Posterior vena cava (tissue), 2 donors: Measurements from ENCODE around the gene FAM168A. TPM values are rescaled to one million over a fixed set of nuclear protein-coding genes. Genes with fewer than 3 reads are reported as not detected.

ENCODE experiments used
- DNase-seq: peaks from one replicate; pipeline ENCODE4 v3.0.0-alpha.2; 2020; ENCODE audit warnings: low spot score
- intact Hi-C, 2 donors: fragments of 100-400 bp; cut with DNase I; formaldehyde crosslinking; loops; one replicate each; pipeline versions ENCODE4 v1.14.1 to v1.14.2; 2022 to 2023
- total RNA-seq, 2 donors: library from RNA; stranded (reverse); fragmentation: NEBNext Ultra II Directional; extraction: Animal tissue kit (Norgen Biotek cat#: 25700); gene quantifications; one replicate each; pipeline ENCODE4 v1.2.1, GENCODE V29; 2021
- donor health status: DM: yes; HTN: yes; CAD: no.
- donor health status: DM: yes; HTN: yes; CAD: no.

The FAM168A gene
- total RNA-seq, 2 donors from 2014 or later: 32.7 to 38.3 TPM

DNA sequence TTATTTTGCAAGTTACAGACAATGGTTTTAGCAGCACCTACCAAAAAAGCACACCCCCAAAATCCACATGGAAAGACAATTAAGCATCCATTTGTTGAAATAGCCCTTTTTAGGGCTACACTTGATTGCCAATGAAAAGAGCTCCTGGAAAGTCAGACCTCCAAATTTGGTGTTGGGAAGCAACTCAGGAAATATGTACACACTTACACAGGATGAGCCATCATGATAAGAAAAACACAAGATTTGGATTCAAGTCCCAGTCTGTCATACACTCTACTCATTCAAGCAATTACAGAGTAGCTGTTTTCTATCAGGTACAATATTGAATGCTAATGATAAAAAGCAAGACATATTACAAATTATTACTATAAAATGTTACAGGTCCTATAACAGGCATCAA, 31.5 kb downstream of the FAM168A start:
- no peak for DNase-seq
- intact Hi-C loops: no loop called here

- intact Hi-C loops: no loop called here
- no peak for DNase-seq
Measured at GRCh38 chr11:73565804-73566203, 32.1 kb downstream of the FAM168A start.

DNA sequence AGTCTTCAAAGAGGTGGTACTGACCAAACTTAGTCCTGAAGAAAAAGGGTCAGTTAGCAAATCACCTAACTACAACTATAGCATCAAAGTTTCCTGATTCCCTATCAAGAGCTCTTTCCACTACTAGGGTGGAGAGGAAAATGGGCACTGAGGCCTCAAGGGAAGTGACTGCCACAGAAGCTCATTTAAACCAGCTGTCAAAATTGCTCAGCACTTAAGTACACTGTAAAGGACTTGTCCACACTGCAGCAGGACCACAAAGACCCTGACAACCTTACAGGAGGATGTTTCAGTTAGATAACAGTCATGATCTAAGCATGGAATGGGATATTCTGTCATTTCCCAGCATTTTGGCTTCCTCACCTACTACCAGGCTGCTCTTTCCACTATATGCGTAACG, 33.0 kb downstream of the FAM168A start:
- intact Hi-C loops: no loop called here
- DNase-seq: no peak

- no peak for DNase-seq
- intact Hi-C loops: no loop called here
Measured at GRCh38 chr11:73563539-73564200, 34.2 kb downstream of the FAM168A start.

DNA sequence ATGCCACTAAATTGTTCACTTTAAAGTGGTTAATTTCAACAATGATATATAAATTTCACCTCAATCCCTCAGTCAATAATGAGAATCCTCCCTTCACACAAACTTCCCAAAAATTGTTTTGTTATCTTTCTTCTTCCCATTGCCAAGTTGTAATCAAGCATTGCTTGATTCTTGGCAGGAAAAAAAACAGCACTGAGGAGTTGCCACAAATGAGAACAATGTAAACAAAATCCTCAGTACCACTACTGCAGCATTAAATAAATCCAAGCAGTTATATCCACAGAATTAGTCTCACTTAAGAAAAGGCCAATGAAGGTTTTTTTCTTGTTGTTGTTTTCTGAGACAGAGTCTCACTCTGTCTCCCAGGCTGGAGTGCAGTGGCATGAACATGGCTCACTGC, 38.2 kb downstream of the FAM168A start:
- no peak for DNase-seq
- intact Hi-C loops: no loop called here

GRCh38 chr11:73556966-73557365, 40.9 kb downstream of the FAM168A start:
- DNase-seq: no peak
- intact Hi-C loops: no loop called here

DNA sequence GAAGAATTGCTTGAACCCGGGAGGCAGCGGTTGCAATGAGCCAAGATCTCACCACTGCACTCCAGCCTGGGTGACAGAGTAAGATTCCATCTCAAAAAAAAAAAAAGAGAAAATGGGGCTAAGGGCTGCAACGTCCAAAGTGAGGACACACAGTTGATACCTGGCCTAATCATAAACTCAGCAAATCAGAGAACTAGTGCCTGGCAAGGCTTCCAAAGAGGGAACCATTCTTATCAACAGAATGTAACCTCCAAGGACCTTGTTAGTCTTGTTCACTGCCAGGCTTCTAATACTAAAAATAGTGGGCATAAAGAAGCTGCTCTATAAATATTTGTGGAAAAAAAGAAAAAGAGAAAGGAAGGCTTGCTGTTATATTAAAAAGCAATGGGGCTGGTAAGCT, 42.3 kb downstream of the FAM168A start:
- intact Hi-C loops: no loop called here
- DNase-seq: no peak

DNA sequence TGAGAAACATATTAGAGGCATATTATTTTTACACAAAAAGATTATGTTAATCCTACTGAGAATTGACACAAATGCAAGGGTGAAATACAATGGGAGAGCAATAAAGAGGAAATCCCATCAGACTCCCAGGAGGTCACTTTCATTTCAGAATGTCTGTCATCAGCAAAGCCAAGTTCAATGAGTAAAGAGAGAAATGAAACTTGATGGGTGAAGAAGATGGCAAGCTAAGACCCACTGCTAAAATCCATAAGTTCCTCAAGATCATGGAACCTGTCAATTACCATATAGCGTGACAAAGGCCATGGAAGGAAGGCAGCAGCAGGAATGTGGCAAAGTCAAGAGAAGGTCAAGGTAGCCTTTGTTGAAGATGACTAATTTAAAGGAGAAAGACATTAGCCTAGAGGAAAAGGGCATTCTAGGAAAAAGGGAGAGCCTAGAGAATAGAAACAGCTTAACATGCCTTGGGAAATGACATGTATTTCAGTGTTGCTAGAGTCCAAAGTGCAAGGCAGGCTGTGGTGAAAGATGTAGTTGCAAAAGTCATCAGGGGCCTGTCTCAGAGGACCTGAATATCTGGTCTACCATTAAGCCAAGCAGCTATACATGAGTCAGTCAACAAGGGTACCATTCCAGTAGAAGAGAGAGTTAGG, 43.1 kb downstream of the FAM168A start:
- intact Hi-C loops: no loop called here
- no peak for DNase-seq

- intact Hi-C loops: no loop called here
- no peak for DNase-seq
Measured at GRCh38 chr11:73553266-73553665, 44.6 kb downstream of the FAM168A start.

- no peak for DNase-seq
- intact Hi-C loops: no loop called here
Measured at GRCh38 chr11:73551677-73552076, 46.2 kb downstream of the FAM168A start.

- intact Hi-C loops: no loop called here
- no peak for DNase-seq
Measured at GRCh38 chr11:73549376-73549775, 48.5 kb downstream of the FAM168A start.

- intact Hi-C loops: no loop called here
- DNase-seq: no peak
Measured at GRCh38 chr11:73547706-73548595, 50.0 kb downstream of the FAM168A start.

DNA sequence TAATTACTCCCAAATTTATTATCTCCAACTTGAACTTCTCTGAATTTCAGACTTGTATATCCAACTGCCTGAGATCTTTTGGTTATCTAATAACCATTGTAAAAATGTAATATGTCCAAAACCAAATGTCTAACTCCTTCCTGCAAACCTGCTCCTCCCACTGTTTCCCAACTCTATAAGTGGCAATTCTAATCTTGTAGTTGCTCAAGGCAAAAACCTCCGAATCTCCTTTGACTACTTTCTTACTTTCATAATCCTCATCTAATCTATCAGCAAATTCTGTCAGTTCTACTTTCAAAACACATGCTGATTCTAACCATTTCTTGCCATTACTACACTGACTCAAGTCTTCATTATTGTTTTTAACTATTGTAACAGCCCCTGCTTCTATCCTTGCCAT, 55.7 kb downstream of the FAM168A start:
- DNase-seq: no peak
- intact Hi-C loops: no loop called here

DNA sequence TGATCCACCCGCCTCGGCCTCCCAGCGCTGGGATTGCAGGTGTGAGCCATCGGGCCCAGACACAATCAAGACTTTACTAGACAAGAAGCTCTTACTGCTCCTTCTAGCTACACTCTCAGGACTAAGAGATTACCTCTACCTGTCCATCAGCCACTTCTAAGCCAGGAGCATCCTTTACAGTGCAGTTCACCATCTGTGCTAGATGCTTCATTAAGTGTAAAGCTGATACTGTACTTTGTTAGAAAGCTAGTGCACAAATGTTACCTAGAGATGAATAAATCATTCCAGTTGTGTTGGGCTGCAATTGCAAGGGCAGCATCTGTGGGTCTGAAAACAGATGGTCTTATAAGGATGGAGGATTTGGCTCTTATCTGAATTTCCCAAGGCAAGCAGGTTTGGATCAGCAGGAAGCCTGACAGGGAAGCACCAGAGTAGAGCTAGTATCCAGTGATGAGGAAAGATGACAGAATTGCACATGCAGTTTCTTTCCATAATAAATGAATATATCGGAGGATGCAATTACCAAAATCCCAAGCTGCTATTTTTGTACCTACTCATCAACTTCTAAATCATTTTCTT, 58.3 kb downstream of the FAM168A start:
- intact Hi-C loops: no loop called here
- DNase-seq: no peak

DNA sequence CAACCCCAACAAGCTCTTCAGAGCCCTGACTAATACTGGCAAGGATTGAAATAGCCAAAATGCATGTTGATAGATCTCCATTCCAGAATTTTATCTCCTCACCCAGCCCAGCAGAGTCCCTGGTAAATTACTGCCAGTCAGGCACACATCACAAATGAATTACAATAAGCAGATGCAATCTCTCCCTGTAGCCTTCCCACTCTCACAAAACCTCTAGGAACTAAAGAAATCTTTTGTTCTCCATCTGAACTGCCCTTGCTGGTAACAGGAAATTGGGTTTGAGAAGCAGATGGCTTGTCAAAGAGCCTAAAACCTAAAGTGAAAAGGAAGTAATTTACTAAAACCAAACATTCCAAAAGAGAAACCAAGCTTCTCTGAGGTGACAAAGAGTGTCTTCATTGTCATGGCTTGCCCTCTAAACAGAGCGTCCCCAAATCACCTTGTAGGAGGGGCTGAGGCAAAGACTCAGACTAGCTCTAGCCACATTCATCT, 59.5 kb downstream of the FAM168A start:
- DNase-seq: no peak
- intact Hi-C loops: no loop called here

DNA sequence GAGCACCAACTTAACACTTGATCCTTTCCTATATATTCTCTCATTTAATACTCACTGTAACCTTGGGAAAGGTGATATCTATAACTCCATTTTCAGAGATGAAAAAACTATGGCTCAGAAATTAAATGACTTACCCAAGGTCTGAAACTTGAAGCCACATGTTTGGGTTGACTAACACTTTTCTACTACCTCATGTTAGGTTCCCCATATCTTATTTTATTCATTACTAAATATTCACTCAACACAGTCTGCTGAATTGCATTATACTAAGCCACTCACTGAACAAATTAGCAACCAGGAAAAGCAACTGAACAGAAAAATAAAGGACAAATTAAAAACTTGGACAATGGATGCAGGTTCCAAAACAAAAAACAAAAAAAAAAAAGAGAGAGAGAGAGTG, 59.9 kb downstream of the FAM168A start:
- no peak for DNase-seq
- intact Hi-C loops: no loop called here

GRCh38 chr11:73536961-73537360, 61.0 kb downstream of the FAM168A start:
- DNase-seq: no peak
- intact Hi-C loops: no loop called here

DNA sequence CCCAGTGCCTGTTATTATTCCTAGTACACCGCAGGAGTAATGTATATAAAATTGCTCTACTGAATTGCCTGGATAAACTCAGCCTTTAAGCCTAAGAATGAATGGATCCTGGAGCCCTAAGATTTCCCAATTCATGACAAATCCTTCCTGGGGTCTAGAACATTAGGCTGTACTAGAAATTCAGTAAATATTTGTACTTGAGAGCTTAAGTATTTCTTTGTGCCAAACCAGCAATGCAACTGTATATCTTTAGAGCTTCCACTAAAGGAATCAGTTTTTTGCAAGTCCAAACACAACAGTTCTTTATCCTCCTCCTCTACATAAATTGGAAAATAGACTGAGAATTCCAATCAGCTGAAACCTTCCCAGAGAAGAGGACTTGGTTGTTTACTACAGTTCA, 65.6 kb downstream of the FAM168A start:
- no peak for DNase-seq
- intact Hi-C loops: no loop called here

GRCh38 chr11:73531386-73531785, 66.5 kb downstream of the FAM168A start:
- DNase-seq: no peak
- intact Hi-C loops: no loop called here

- intact Hi-C loops: no loop called here
- DNase-seq: no peak
Measured at GRCh38 chr11:73530109-73530508, 67.8 kb downstream of the FAM168A start.
